CD14-positive monocyte (primary cell): ENCODE data around the gene GNG2. TPM values are rescaled to one million over a fixed set of nuclear protein-coding genes. Genes with fewer than 3 reads are reported as not detected.

Experiments
- DNase-seq, 3 donors: peaks; one replicate each; pipeline ENCODE4 v3.0.0-alpha.2; 2011 to 2022
- H2AFZ ChIP-seq: 2 replicates; pipeline ENCODE4 v1.6.0; 2012; ENCODE audit warnings: mild to moderate bottlenecking, low read depth, low read length, inconsistent platforms; ENCODE audit not compliant: insufficient read depth, poor library complexity, severe bottlenecking
- H3K27ac ChIP-seq, 2 donors: 1 replicate in 1 of 2; 2 replicates in 1 of 2; pipeline ENCODE4 v1.5.1; 2012 to 2013; ENCODE audit warnings: low read length in 2 of 2, control low read depth in 1 of 2, inconsistent platforms in 1 of 2, low read depth in 1 of 2, mild to moderate bottlenecking in 1 of 2
- H3K27me3 ChIP-seq, 2 donors: one replicate each; pipeline versions ENCODE4 v1.6.0 to v1.6.1; 2011 to 2013; ENCODE audit warnings: low read length in 2 of 2; ENCODE audit not compliant: control insufficient read depth in 2 of 2, insufficient read depth in 2 of 2
- H3K36me3 ChIP-seq, 2 donors: replicated peaks in 1 of 2; 1 replicate in 1 of 2; 2 replicates in 1 of 2; pipeline versions ENCODE4 v1.5.1 to v1.6.1; 2012 to 2013; ENCODE audit warnings: low read length in 2 of 2, control low read depth in 1 of 2, inconsistent platforms in 1 of 2, mild to moderate bottlenecking in 1 of 2; ENCODE audit not compliant: insufficient read depth in 2 of 2, control insufficient read depth in 1 of 2
- H3K4me1 ChIP-seq, 2 donors: 1 replicate in 1 of 2; 2 replicates in 1 of 2; pipeline versions ENCODE4 v1.5.1 to v1.6.1; 2012 to 2013; ENCODE audit warnings: low read length in 2 of 2, control low read depth in 1 of 2, inconsistent platforms in 1 of 2, mild to moderate bottlenecking in 1 of 2, moderate library complexity in 1 of 2; ENCODE audit not compliant: insufficient read depth in 2 of 2, control insufficient read depth in 1 of 2
- H3K4me2 ChIP-seq: replicated peaks from 2 replicates; pipeline ENCODE3; 2012; ENCODE audit warnings: low read length, moderate library complexity, mild to moderate bottlenecking; ENCODE audit not compliant: poor library complexity, severe bottlenecking; ENCODE audit errors: extremely low read depth
- H3K4me3 ChIP-seq, 3 experiments: fragments of 200-600 bp in 1 of 3; sonication (generic) in 1 of 3; replicated peaks in 1 of 3; 1 replicate in 2 of 3; 2 replicates in 1 of 3; pipeline ENCODE4 v1.5.1; 2011 to 2013; ENCODE audit warnings: low read length in 3 of 3, mild to moderate bottlenecking in 3 of 3, control low read depth in 2 of 3, low read depth in 2 of 3, inconsistent platforms in 1 of 3, moderate library complexity in 1 of 3
- H3K79me2 ChIP-seq: 2 replicates; pipeline ENCODE4 v1.6.0; 2012; ENCODE audit warnings: mild to moderate bottlenecking, control low read depth, inconsistent platforms, low read length, moderate library complexity; ENCODE audit not compliant: insufficient read depth
- H3K9ac ChIP-seq: 2 replicates; pipeline ENCODE4 v1.6.0; 2017; ENCODE audit warnings: low read length, mild to moderate bottlenecking; ENCODE audit not compliant: insufficient read depth, poor library complexity, severe bottlenecking
- H3K9me3 ChIP-seq, 2 donors: replicated peaks in 1 of 2; 1 replicate in 1 of 2; 2 replicates in 1 of 2; pipeline versions ENCODE4 v1.5.1 to v1.6.1; 2012 to 2013; ENCODE audit warnings: low read length in 2 of 2, control low read depth in 1 of 2; ENCODE audit not compliant: control insufficient read depth in 1 of 2, insufficient read depth in 1 of 2
- H4K20me1 ChIP-seq: 2 replicates; pipeline ENCODE4 v1.6.0; 2012; ENCODE audit warnings: mild to moderate bottlenecking, low read length, control low read depth, moderate library complexity; ENCODE audit not compliant: insufficient read depth
- H3K27ac Mint-ChIP-seq, 7 donors: one replicate each; pipeline ENCODE4 v1.8.0; 2020; ENCODE audit warnings: mild to moderate bottlenecking in 7 of 7, mixed read lengths in 7 of 7, moderate library complexity in 6 of 7, inconsistent platforms in 2 of 7
- H3K27me3 Mint-ChIP-seq, 3 donors: one replicate each; pipeline ENCODE4 v1.8.0; 2021 to 2022; ENCODE audit warnings: low read depth in 3 of 3, mild to moderate bottlenecking in 3 of 3, mixed read lengths in 3 of 3, moderate library complexity in 3 of 3, inconsistent platforms in 1 of 3
- H3K36me3 Mint-ChIP-seq, 2 donors: one replicate each; pipeline ENCODE4 v1.8.0; 2020; ENCODE audit warnings: mixed read lengths in 2 of 2, inconsistent platforms in 1 of 2, mild to moderate bottlenecking in 1 of 2
- H3K4me1 Mint-ChIP-seq: one replicate; pipeline ENCODE4 v1.8.0; 2020; ENCODE audit warnings: mild to moderate bottlenecking, mixed read lengths
- H3K4me3 Mint-ChIP-seq, 2 donors: one replicate each; pipeline ENCODE4 v1.8.0; 2020; ENCODE audit warnings: mild to moderate bottlenecking in 2 of 2, mixed read lengths in 2 of 2, moderate library complexity in 1 of 2
- H3K9me3 Mint-ChIP-seq, 7 donors: one replicate each; pipeline ENCODE4 v1.8.0; 2020 to 2022; ENCODE audit warnings: mixed read lengths in 7 of 7, mild to moderate bottlenecking in 6 of 7, moderate library complexity in 6 of 7, inconsistent platforms in 2 of 7
- WGBS: methylation state at CpG from one replicate; pipeline ENCODE4 v1.1.5; 2013; ENCODE audit warnings: missing lambda C conversion rate; ENCODE audit not compliant: insufficient coverage; 5-methylcytosine and 5-hydroxymethylcytosine counted together
- intact Hi-C, 2 donors: fragments of 100-400 bp; cut with micrococcal nuclease; formaldehyde crosslinking; loops; one replicate each; pipeline versions ENCODE4 v1.15.0 to v1.15.1; 2023
- polyA plus RNA-seq, 3 donors: library from polyadenylated mRNA; depleted of rRNA in 1 of 3; unstranded in 2 of 3; stranded (reverse) in 1 of 3; fragments of 300-500 nt in 2 of 3; fragments of >200 nt in 1 of 3; fragmentation: Illumina TruSeq in 2 of 3; gene quantifications; 1 replicate in 2 of 3; 2 replicates in 1 of 3; pipeline ENCODE4 v1.2.3, GENCODE V29; 2012 to 2021
- TF ChIP-seq, protein P1 (sequence below): fragments of 200-600 bp; IDR thresholded peaks from one replicate; pipeline ENCODE4 v1.8.0; 2022; ENCODE audit warnings: antibody characterized with exemption, mild to moderate bottlenecking

GNG2 gene
- polyA plus RNA-seq, 3 donors = 42.7 to 151 (median 146) TPM

DNA sequence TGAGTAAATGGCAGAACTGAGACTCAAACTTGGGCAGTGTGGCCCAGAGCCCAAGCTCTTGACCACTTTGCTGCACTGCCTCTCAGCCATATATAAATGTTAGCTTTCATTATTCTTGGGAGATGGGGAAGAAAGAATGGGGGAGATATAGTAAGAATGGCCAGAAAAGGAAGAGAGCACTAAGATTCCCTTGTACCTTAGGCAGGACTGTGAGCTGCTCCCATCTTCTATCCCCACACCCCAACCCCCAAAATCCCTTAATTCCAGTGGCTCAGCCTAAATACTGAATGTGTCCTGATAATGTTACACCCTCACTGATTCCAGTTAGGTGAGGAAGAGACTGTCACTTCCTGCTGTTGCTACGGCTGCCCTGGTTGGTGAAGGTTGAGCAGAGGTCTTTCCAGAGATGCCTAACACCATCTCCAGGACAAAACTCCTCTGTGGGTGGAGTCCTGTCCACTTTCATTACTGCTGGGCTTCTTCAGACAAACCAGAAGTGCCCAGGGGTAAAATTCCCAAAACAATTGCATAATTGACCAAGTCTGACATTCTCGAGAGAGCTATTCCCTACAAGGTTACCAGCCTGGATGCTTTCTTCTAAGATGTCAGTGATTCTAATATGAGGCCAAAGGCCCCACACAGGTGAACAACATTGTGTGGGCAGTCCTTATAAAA, 51.8 kb downstream of the GNG2 start:
- 100% methylated on average over 1 of the region's 2 CpGs for WGBS
- intact Hi-C loops = no loop called here
- H3K36me3 Mint-ChIP-seq = peaks cover 44 to 53% of the 10 kb centered on the region in 2 donors
- Histone ChIP-seq H3K27me3 (no peaks in the 10 kb centered on the region), H3K27ac (no peak overlapping the region), H3K9me3 (peaks cover 0 to 9% of the 10 kb centered on the region in 2 donors), H3K36me3 (peaks cover 0 to 20% of the 10 kb centered on the region in 2 donors), H3K79me2 (peaks cover 31% of the 10 kb centered on the region), H3K4me2 (no peak overlapping the region), H3K9ac (no peak overlapping the region), H3K4me3 (no peak overlapping the region), H3K4me1 (no peaks in the 10 kb centered on the region), H4K20me1 (peaks cover 71% of the 10 kb centered on the region), H2AFZ (no peak overlapping the region)
- peaks cover 0 to 6% (median 3%) of the 10 kb centered on the region in 7 donors for H3K9me3 Mint-ChIP-seq
- DNase-seq = no peak
- peaks cover 2% of the 10 kb centered on the region for H3K4me1 Mint-ChIP-seq
- H3K27me3 Mint-ChIP-seq = peaks cover 0 to 3% (median 0%) of the 10 kb centered on the region in 3 donors
- no peak overlapping the region for H3K4me3 Mint-ChIP-seq
- TF ChIP-seq, protein P1, sequence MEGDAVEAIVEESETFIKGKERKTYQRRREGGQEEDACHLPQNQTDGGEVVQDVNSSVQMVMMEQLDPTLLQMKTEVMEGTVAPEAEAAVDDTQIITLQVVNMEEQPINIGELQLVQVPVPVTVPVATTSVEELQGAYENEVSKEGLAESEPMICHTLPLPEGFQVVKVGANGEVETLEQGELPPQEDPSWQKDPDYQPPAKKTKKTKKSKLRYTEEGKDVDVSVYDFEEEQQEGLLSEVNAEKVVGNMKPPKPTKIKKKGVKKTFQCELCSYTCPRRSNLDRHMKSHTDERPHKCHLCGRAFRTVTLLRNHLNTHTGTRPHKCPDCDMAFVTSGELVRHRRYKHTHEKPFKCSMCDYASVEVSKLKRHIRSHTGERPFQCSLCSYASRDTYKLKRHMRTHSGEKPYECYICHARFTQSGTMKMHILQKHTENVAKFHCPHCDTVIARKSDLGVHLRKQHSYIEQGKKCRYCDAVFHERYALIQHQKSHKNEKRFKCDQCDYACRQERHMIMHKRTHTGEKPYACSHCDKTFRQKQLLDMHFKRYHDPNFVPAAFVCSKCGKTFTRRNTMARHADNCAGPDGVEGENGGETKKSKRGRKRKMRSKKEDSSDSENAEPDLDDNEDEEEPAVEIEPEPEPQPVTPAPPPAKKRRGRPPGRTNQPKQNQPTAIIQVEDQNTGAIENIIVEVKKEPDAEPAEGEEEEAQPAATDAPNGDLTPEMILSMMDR = no peak
- peak overlapping the region in 1 of 7 donors; percentile 25 for H3K27ac Mint-ChIP-seq

DNA sequence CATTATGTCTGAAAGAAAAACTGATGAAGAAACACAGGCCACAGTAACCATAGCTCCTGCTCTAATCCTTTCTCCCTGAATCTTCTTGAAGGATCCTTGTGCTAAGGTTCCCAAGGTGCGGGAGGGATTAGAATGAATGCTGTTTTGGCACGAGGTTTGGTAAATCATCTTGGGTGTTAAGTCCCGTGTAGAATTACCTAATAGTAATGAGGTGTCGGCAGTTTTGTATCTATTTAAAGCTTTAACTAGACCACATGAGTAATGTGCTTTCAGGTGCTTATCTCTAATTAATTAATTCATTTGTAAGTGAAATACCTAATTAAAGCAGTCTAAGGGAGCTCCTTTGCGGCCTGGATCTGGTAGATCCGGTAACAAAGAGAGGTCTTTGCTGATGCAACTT, 53.9 kb downstream of the GNG2 start:
- H3K4me1 ChIP-seq = no peaks in the 10 kb centered on the region
- no peak overlapping the region for H3K9ac ChIP-seq
- Mint-ChIP-seq H3K27ac (no peak overlapping the region), H3K36me3 (peaks cover 41 to 48% of the 10 kb centered on the region in 2 donors), H3K27me3 (peaks cover 0 to 3% (median 0%) of the 10 kb centered on the region in 3 donors), H3K4me3 (no peak overlapping the region), H3K9me3 (peaks cover 0 to 2% (median 0%) of the 10 kb centered on the region in 7 donors), H3K4me1 (no peaks in the 10 kb centered on the region)
- intact Hi-C loops = no loop called here
- DNase-seq = no peak
- H3K79me2 ChIP-seq = peaks cover 22% of the 10 kb centered on the region
- no peak overlapping the region for H3K27ac ChIP-seq
- 50% methylated on average over 2 of the region's 6 CpGs for WGBS
- no peak overlapping the region for H3K4me3 ChIP-seq
- no peaks in the 10 kb centered on the region for H3K9me3 ChIP-seq
- no peaks in the 10 kb centered on the region for H3K27me3 ChIP-seq
- no peak overlapping the region for H2AFZ ChIP-seq
- no peak overlapping the region for H3K4me2 ChIP-seq
- TF ChIP-seq, protein P1 = no peak
- peaks cover 0 to 21% of the 10 kb centered on the region in 2 donors for H3K36me3 ChIP-seq
- H4K20me1 ChIP-seq = peaks cover 88% of the 10 kb centered on the region
